Ishikawa (cell line): ENCODE data around the gene TBC1D4.
A peak's percentile ranks its signal among the peaks of the same experiment; 100 is the strongest.

Experiments
- CEBPB ChIP-seq: IDR thresholded peaks from 2 replicates; pipeline ENCODE4 v1.6.1; 2012
- CREB1 ChIP-seq: IDR thresholded peaks from 2 replicates; pipeline ENCODE4 v1.6.1; 2012; ENCODE audit warnings: low read depth
- EGR1 ChIP-seq: IDR thresholded peaks from 2 replicates; pipeline ENCODE4 v1.6.1; 2012
- EP300 ChIP-seq: IDR thresholded peaks from 2 replicates; pipeline ENCODE4 v1.6.1; 2012; ENCODE audit warnings: borderline replicate concordance
- FOXM1 ChIP-seq: IDR thresholded peaks from 2 replicates; pipeline ENCODE4 v1.6.1; 2012; ENCODE audit warnings: low read depth, borderline replicate concordance
- NFIC ChIP-seq: IDR thresholded peaks from 2 replicates; pipeline ENCODE4 v1.6.1; 2012
- RAD21 ChIP-seq: IDR thresholded peaks from 2 replicates; pipeline ENCODE4 v1.6.1; 2012; ENCODE audit warnings: low read depth
- REST ChIP-seq: IDR thresholded peaks from 2 replicates; pipeline ENCODE4 v1.6.1; 2012; ENCODE audit warnings: low read depth, mild to moderate bottlenecking
- TAF1 ChIP-seq: IDR thresholded peaks from 2 replicates; pipeline ENCODE4 v1.6.1; 2012; ENCODE audit warnings: low read depth, mild to moderate bottlenecking
- TCF12 ChIP-seq: IDR thresholded peaks from 2 replicates; pipeline ENCODE4 v1.6.1; 2012; ENCODE audit warnings: low read depth
- TEAD4 ChIP-seq: IDR thresholded peaks from 2 replicates; pipeline ENCODE4 v1.6.1; 2012
- USF1 ChIP-seq: IDR thresholded peaks from 2 replicates; pipeline ENCODE4 v1.6.1; 2012
- YY1 ChIP-seq: IDR thresholded peaks from 2 replicates; pipeline ENCODE4 v1.6.1; 2012; ENCODE audit warnings: low read depth
- ZBTB7A ChIP-seq: IDR thresholded peaks from 2 replicates; pipeline ENCODE4 v1.6.1; 2012; ENCODE audit warnings: low read depth
- TF ChIP-seq, protein P1 (sequence below): IDR thresholded peaks from 2 replicates; pipeline ENCODE4 v1.6.1; 2012

The TBC1D4 gene

DNA sequence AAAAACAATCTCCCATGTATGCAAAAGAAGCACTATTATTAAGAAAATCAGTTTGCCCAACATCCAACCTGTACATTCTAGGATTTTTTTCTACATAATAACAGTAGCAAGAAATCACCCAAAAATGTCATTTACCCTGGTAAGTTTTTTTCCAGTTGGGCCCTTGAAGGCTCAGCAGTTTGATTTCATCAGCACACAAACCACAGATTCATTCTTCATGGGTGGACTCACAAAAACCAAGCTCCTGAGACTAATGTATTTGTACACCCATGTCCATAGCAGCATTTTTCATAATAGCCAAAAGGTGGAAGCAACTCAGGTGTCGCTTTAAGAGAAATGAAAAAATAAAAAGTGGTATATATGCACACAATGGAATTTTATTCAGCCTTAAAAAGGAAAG is 210.1 kb downstream of the TBC1D4 start:
- no peak for TF ChIP-seq CREB1
- no peak for TF ChIP-seq YY1
- TF ChIP-seq CEBPB = no peak
- TF ChIP-seq EP300 = no peak
- TF ChIP-seq, protein P1, sequence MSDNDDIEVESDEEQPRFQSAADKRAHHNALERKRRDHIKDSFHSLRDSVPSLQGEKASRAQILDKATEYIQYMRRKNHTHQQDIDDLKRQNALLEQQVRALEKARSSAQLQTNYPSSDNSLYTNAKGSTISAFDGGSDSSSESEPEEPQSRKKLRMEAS = no peak
- TF ChIP-seq TAF1 = no peak
- TF ChIP-seq EGR1 = no peak

- TF ChIP-seq YY1 (no peak), USF1 (no peak), TAF1 (no peak), FOXM1 (no peak), NFIC (no peak), TCF12 (no peak), EGR1 (no peak), RAD21 (no peak), ZBTB7A (no peak), EP300 (no peak), REST (no peak), CEBPB (no peak), TEAD4 (no peak), CREB1 (no peak)
- TF ChIP-seq, protein P1 = no peak
Measured at GRCh38 chr13:75264611-75265010, 217.4 kb downstream of the TBC1D4 start.

GRCh38 chr13:75263741-75264407 is 218.1 kb downstream of the TBC1D4 start:
- TF ChIP-seq FOXM1 (no peak), USF1 (no peak), NFIC (no peak)
- TF ChIP-seq, protein P1 = no peak

DNA sequence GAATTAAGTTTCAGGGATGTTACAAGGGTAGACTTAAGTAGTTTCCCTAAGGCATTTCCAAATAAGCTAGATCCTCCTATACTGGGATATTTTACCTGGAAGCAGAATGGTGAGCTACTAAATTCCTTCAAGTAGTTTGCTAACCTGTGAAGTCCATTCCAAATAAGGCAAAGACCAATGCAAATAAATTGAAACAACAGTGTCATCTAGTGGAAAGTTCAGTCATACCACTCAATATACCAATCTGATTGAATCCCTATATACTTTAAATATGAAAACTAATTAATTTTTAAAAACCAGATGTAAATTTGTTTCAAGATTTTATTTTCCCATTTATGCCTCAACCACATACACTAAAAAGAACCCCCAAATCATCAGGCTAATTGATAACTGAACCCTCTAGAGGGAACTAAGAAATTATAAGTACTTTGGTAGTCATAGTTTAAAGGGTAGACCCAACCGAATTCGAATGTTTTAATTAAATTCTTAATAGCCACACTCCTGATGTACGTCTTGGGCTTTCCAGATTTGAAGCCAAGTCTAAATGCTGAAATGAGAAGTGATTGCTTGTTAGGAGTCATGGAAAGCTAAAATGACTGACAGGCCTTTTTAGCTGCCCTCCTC is 223.7 kb downstream of the TBC1D4 start:
- peak; percentile 69 for TF ChIP-seq RAD21
- no peak for TF ChIP-seq EGR1

DNA sequence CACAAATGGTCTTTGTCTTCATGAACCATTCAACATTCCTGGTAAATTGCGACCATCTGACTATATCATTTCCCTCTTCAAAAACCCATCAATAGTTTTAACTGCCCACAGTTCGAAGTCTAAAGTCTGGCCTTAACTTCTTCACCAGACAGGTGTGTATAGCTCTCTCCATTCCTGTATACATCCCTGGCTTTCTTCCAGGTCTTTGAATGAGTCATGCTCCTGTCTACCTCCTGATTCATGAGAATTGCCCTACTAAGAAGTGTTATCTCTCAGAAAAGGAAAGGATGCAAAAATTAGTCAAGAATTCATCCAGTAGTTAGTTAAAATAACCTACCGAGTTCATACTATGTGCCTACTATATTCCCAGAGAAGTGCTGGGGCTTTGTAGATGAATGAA is 225.0 kb downstream of the TBC1D4 start:
- no peak for TF ChIP-seq CREB1
- TF ChIP-seq USF1 = no peak
- no peak for TF ChIP-seq ZBTB7A
- TF ChIP-seq REST = no peak
- TF ChIP-seq FOXM1 = no peak
- TF ChIP-seq YY1 = no peak
- no peak for TF ChIP-seq EP300
- no peak for TF ChIP-seq TCF12
- no peak for TF ChIP-seq TAF1
- no peak for TF ChIP-seq CEBPB
- TF ChIP-seq RAD21 = no peak
- TF ChIP-seq EGR1 = no peak
- TF ChIP-seq NFIC = no peak
- no peak for TF ChIP-seq TEAD4
- TF ChIP-seq, protein P1 = no peak
